ENCODE data around the gene DNAJC19.

GRCh38 chr3:180961087-180961486 lies 28.4 kb downstream of the DNAJC19 start:
- TF ChIP-seq, protein P1, sequence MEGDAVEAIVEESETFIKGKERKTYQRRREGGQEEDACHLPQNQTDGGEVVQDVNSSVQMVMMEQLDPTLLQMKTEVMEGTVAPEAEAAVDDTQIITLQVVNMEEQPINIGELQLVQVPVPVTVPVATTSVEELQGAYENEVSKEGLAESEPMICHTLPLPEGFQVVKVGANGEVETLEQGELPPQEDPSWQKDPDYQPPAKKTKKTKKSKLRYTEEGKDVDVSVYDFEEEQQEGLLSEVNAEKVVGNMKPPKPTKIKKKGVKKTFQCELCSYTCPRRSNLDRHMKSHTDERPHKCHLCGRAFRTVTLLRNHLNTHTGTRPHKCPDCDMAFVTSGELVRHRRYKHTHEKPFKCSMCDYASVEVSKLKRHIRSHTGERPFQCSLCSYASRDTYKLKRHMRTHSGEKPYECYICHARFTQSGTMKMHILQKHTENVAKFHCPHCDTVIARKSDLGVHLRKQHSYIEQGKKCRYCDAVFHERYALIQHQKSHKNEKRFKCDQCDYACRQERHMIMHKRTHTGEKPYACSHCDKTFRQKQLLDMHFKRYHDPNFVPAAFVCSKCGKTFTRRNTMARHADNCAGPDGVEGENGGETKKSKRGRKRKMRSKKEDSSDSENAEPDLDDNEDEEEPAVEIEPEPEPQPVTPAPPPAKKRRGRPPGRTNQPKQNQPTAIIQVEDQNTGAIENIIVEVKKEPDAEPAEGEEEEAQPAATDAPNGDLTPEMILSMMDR (IDR thresholded peaks at IDR 0.05; ENCODE audit: poor library complexity), result no peak
- no peak for TF ChIP-seq EZH2 (IDR thresholded peaks at IDR 0.05; ENCODE audit: borderline replicate concordance)
